ENCODE results near the gene MYO1A.
A peak's percentile ranks its signal among the peaks of the same experiment; 100 is the strongest.
"Not testable (repeated sequence)": the region's sequence is repeated elsewhere in the genome, so short reads cannot be mapped to it uniquely, and the experiment has no call there.

Gene MYO1A

GRCh38 chr12:57046947-57047890 is 2.7 kb downstream of the MYO1A start:
- peak; percentile 78 for DNase-seq

GRCh38 chr12:57046086-57046791 is 3.7 kb downstream of the MYO1A start:
- DNase-seq = no peak

- no peak for DNase-seq
These were observed 5.0 kb downstream of the MYO1A start for GRCh38 chr12:57044889-57045288.

GRCh38 chr12:57044468-57044867 is 5.5 kb downstream of the MYO1A start:
- no peak for DNase-seq

GRCh38 chr12:57042695-57043094 is 7.2 kb downstream of the MYO1A start:
- no peak for DNase-seq

- DNase-seq = no peak
These were observed 9.2 kb downstream of the MYO1A start for GRCh38 chr12:57040750-57041149.

GRCh38 chr12:57040211-57040610 is 9.7 kb downstream of the MYO1A start:
- no peak for DNase-seq

GRCh38 chr12:57039016-57039798 is 10.7 kb downstream of the MYO1A start:
- DNase-seq = no peak

GRCh38 chr12:57037264-57037663 is 12.7 kb downstream of the MYO1A start:
- DNase-seq = no peak

GRCh38 chr12:57033431-57033830 is 16.5 kb downstream of the MYO1A start:
- DNase-seq = no peak

- no peak for DNase-seq
These were observed 18.1 kb downstream of the MYO1A start for GRCh38 chr12:57031789-57032188.

- DNase-seq = no peak
These were observed 18.7 kb downstream of the MYO1A start for GRCh38 chr12:57031138-57031725.

- no peak for DNase-seq
These were observed 20.5 kb downstream of the MYO1A start for GRCh38 chr12:57029457-57029856.

- DNase-seq = peak; percentile 12
These were observed 22.1 kb downstream of the MYO1A start for GRCh38 chr12:57027805-57028153.

- no peak for DNase-seq
These were observed 22.7 kb downstream of the MYO1A start for GRCh38 chr12:57027011-57027804.

GRCh38 chr12:57025196-57025595 is 24.7 kb downstream of the MYO1A start:
- DNase-seq = no peak

GRCh38 chr12:57022324-57022723 is 27.6 kb downstream of the MYO1A start:
- DNase-seq = not testable (repeated sequence)

GRCh38 chr12:57019983-57020719 is 29.8 kb downstream of the MYO1A start:
- DNase-seq = no peak

- DNase-seq = no peak
These were observed 31.0 kb downstream of the MYO1A start for GRCh38 chr12:57018906-57019305.

- DNase-seq = not testable (repeated sequence)
These were observed 31.6 kb downstream of the MYO1A start for GRCh38 chr12:57018353-57018752.

- DNase-seq = no peak
These were observed 33.6 kb downstream of the MYO1A start, which contains the start of gene TAC3 for GRCh38 chr12:57016348-57016747. Gene TAC3 (minus strand): TSS chr12:57016529. CDS start chr12:57015797, 732 bp downstream.

All from activated CD4-positive, alpha-beta T cell treated with anti-CD3 and anti-CD28 coated beads, Interleukin-2, Interleukin-6, amounts not matched to agents 100 ng/mL and 50 ng/mL, durations not matched to agents 16 hours and 8 hours (primary cell).